HG03045 (cell line): ENCODE results near the gene VKORC1.

ENCODE experiments used
- ATAC-seq: cut with Tn5 transposase; IDR thresholded peaks from one replicate; pipeline ENCODE4 v1.9.1; 2021; ENCODE audit warnings: mild to moderate bottlenecking, moderate library complexity; ENCODE audit not compliant: unreplicated experiment

The VKORC1 gene

GRCh38 chr16:31067342-31067741, 27.3 kb downstream of the VKORC1 start:
- no peak for ATAC-seq

GRCh38 chr16:31064882-31065461, 29.6 kb downstream of the VKORC1 start:
- no peak for ATAC-seq

GRCh38 chr16:31063843-31064611, 30.6 kb downstream of the VKORC1 start:
- no peak for ATAC-seq

GRCh38 chr16:31063495-31063842, 31.1 kb downstream of the VKORC1 start:
- ATAC-seq = no peak

GRCh38 chr16:31061813-31062440, 32.7 kb downstream of the VKORC1 start:
- no peak for ATAC-seq

- ATAC-seq = no peak
These were observed 33.3 kb downstream of the VKORC1 start for GRCh38 chr16:31061126-31061812.

- ATAC-seq = no peak
These were observed 39.0 kb downstream of the VKORC1 start for GRCh38 chr16:31055613-31056012.

GRCh38 chr16:31052114-31052513, 42.5 kb downstream of the VKORC1 start:
- ATAC-seq = no peak

GRCh38 chr16:31050280-31051030, 44.1 kb downstream of the VKORC1 start:
- no peak for ATAC-seq

- no peak for ATAC-seq
These were observed 50.6 kb downstream of the VKORC1 start for GRCh38 chr16:31043898-31044481.

GRCh38 chr16:31043352-31043751, 51.2 kb downstream of the VKORC1 start:
- ATAC-seq = no peak

GRCh38 chr16:31042866-31043265, 51.7 kb downstream of the VKORC1 start:
- no peak for ATAC-seq
